GM18499 (cell line): ENCODE results near the gene SLC43A3.

Experiments
- ATAC-seq: cut with Tn5 transposase; IDR thresholded peaks from one replicate; pipeline ENCODE4 v1.9.1; 2021; ENCODE audit warnings: moderate number of reproducible peaks; ENCODE audit not compliant: insufficient read depth, unreplicated experiment

Gene SLC43A3

DNA sequence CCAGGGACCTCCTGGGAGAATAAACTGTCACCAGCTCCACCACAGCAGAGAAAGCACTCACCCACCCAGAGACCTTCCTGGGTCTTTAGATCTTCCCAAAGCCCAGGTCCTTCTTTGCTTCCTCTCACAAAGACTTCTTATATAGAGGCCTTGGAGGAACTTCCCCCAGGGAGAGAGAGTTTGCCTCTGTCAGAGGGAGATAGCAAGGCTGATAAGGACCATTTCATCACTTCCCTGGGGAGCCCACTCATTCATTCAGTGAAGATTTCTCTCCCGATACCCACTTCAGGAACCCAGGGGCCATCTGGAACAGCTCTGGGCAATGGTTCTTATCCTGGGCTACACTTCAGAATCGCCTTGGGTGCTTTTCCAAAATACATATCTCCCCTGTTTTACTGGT is 36.4 kb downstream of the SLC43A3 start, which contains the start of gene PRG2:
PRG2 (minus strand) TSS at position 116 of the 400 bp plus-strand sequence. CDS start 706 bp downstream, outside the sequence.
- ATAC-seq = no peak

DNA sequence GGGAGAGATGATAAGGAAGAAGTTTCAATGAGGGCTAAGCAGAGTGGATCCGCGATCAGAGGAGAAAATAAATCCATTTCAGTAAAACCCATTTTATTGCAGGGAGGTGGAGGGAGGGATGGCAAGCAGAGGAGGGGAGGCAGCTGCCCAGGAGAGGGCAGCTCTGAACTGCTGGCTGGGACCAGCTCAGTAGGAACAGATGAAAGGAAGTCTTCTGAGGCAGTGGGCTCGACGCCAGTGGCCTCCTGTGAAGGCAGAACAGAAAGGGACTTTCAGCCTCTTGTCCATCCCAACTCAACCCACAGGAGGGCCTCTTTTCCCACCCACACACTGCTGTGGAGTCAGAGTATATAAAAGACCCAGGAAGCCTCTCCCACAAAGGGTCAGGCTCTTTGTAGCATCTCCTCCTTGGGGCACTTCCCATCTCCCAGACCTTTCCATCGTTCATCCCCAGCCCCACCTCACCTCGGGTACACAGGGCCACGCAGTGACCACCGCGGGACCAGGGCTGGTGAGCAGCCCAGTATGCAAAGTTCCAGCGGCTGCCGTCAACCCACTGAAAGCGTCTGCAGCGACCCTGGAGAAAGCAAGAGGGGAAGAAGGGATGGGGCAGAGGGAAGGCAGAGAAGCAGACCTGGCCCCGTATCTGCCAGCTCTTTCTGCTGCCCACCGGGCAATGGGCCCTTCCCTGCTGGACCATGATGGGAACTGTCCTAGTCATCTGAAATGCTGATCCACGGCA is 39.5 kb downstream of the SLC43A3 start:
- ATAC-seq = no peak

DNA sequence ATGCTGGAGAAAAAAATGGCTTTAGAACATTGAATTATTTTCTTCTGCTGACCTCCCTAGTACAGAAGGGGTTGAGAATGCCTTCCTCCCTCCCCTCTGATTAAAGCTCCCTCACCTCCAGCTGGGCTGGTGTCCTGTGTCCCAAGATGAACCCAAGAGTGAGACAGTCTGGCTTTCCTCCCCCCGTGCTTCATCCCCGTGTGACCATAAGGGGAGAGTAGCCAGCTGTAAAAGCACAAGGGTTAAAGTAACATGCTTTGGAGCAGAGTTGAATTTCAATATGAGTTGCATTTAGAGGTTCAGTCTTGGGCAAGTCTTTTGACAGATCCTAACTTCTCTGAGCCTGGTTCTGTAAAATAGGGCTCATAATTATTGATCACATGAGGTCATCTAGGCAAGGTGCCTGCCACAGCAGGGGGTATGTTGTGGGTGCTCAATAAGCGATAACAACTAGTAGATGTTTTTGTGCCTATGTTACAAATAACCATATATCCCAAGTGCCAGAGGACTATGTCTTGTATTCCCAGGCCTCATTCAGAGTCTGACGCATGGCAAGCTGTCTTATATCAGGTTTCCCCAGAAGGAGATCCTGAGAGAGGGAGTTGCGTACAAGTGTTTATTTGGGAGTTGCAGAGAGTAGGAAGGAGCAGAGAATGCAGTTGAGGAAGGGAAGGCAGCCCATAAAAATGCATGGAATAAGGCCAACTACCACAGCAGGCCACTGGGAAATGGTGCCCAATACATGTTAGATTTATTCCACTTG is 40.6 kb downstream of the SLC43A3 start:
- ATAC-seq = no peak

DNA sequence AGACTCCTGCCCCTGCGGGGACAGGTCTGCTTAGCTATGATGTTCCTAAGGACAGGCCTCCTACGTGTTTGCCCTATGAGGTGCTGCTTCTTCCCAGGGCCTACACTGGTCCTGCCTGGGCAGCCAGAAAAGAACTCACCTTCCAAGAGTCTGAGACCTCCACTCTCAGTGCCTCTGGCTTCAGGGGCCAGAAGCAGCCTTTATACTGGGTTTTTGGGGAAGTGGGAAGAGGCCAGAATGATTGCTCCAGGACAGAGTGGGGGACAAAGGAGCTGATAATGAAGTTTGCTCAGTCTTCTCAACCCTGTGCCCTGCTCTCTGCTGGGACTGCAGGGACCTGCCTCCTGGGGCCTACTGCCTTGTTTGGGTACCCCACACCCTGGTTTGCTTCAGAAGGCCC is 45.9 kb downstream of the SLC43A3 start, which contains the start of gene PRG3:
PRG3 (minus strand) TSS at position 176 of the 400 bp plus-strand sequence. CDS start 442 bp downstream, outside the sequence.
- ATAC-seq = no peak

DNA sequence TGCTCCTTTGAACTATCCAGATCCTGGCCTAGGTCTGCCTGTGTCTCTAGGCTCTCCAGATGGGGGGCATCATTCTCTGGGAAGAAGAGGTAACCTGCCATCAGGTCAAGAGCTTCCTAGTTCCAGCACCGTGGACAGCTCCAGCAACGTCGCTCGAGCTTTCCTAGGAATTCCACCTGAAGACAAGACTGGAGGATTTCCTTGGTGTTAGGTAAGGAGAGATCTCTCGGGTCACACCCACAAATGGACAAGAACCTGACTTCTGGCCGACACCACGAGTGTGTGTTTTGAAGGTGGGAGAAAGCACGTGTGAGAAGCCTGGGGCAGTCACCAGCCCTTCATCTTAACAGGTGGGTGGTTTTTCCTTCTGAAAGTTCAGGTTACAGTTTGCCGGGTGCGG is 47.2 kb downstream of the SLC43A3 start:
- no peak for ATAC-seq

DNA sequence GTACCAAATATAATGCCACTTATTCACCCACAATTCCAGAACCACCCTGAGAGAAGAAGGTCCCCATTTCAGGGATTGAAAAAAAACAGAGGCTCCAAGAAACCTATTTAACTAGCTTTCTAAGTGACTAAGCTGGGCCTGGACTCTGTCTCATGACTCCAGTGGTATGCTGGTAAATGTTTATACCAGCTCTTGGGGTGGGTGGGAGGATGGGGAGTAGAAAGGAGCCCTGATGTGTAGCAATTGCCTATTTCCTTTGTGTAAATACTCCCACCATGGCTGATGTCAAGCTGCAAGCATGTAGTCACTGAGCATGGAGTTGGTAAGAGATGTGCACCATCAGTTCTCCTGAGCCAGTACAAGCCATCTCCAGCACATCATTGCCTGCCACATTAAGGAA is 48.7 kb downstream of the SLC43A3 start:
- no peak for ATAC-seq

DNA sequence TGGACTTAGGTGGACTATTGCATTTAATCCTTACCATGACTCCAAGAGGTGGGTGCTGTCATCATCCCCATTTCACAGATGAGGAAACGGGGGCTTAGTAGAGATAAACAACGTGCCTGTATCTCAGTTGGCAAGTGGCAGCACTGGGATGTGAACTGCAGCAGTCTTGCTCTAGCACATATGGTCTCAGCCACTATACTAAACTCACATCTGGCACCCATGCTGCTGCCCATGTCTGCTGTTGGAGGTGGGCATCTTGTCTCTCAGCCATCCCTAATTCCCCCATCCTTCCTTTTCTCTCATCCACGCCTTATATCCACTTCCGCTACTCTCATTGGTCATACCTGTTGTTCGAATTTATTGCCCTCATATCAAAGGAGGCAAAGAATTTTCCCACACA is 49.8 kb downstream of the SLC43A3 start:
- ATAC-seq = no peak

DNA sequence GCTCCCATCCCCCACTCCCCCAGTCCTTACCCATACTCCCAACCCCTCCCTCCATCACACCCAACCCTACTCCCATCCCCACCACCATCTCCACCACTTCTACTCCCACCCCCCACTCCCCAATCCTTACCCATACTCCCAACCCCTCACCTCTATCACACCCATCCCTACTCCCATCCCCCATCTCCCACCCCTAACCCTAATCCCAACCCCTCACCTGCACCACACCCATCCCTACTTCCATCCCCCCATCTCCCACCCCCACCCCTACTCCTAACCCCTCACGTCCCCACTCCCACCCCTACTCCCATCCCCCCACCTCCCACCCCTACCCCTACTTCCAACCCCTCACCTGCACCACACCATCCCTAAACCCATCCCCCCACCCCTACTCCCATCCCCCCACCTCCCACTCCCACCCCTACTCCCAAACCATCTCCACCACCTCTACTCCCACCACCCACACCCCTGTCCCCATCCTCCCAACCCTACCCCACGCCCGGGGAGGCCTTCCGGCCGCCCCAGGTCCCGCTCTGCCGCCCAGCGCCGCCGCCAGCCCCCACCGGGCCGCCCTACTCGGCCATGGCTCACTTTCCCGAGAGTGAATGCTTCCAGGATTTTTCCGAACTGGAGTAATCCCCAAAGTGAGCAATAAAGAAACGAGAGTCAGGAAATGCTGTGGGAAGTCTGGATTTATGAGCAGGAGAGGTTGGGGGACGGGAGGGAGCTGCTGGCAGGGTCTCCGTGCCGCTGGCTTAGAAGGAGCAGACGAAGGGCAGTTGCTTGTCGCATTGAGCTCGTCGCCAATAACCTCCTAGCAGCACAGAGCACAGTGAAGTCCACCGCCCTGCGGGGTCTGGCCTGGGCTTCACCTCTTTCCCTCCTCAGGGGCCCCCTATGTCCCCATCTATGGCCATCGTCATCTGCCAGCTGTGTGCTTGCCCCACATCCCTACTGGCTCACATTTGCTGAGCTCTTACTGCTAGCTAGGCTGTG is 50.5 kb downstream of the SLC43A3 start:
- ATAC-seq = no peak

DNA sequence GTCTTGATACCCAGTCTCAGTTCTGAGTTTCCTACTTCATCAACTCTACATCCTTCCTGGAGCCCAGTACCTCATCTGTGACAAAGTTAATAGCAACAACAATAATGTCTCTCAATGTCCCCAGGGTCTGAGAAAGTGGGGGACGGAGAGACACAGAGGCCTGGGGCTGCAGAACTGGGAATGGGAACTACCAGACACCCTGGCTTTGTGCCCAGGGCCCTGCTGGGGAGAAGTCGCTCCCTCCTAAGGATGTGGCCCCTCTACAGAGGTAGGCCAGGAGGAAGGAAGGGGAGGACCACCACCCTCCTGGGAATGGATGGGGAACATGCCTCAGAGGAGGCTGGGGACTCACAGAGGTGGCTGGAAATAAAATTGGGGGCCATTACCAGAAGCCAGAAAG is 51.4 kb downstream of the SLC43A3 start:
- ATAC-seq = no peak

DNA sequence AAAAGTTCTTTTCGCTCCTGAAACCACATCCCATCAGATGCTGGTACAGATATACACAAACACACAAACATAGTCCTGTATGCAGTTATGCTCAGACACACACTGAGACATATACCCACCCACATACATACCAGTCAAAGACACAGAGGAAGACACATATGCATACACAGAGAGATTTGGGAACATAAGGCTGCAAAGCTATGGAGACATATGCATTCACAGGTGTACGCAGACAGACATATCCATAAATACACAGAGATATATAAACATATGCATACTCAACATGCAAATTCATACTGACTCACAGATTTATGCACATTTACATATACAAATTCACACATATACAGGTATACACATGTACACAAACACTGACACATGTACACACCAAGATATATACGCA is 52.0 kb downstream of the SLC43A3 start:
- no peak for ATAC-seq

DNA sequence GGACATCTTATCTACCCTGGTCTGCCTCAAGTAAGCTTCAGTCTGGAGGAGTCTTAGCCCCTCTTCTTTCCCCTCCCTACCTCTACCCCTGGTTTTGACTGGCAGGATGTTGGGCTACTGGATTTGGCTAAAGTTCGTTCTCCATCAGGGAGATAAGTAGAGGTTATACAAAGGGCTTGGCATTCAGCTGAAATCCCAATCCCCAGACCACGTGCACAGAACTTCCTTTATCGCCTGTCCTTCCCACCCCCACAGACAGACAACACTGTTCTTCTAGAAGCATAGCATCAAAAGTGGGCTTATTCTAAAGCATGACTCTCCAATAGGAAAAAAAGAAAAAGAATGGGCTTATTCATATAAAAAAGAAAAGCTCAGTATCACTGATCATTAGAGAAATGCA is 53.8 kb downstream of the SLC43A3 start:
- ATAC-seq = no peak

DNA sequence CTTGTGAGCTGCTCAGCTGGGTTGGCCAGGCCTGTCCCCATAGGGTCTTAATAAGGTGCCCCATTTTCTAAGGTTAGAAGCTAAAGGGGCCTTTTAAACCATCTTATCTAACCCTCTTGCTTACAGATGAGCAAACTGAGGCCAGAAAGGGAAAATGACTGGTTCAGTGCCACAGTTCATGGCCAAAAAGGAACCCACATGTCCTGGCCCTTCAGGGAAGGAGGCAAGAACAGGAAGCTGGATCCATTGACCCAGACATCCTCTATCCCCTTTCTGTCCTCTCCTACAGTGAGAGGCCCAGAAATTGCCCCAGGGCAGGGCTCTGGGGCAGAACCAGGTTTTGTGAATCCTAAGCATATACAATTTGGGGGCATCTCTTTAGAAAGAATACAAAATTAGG is 56.0 kb downstream of the SLC43A3 start:
- ATAC-seq = no peak

DNA sequence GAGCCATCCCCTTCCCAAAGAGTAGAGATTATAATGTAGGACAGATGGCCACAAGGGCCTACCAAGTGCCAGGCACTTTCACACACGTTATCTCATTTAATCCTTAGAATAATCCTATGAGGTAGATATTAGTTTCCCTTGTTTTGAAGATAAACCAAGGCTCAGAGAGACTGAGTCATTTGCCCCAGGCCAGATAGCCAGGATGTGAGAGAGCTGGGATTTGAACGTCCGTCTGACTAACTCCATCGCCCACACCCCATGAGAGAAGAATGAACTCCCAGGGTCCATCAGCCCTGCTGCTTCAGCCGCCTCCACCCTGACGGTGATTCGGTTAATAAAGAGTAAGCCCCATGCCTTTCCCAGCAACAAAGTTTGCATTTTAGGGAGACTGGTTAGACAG is 56.7 kb downstream of the SLC43A3 start:
- ATAC-seq = no peak

DNA sequence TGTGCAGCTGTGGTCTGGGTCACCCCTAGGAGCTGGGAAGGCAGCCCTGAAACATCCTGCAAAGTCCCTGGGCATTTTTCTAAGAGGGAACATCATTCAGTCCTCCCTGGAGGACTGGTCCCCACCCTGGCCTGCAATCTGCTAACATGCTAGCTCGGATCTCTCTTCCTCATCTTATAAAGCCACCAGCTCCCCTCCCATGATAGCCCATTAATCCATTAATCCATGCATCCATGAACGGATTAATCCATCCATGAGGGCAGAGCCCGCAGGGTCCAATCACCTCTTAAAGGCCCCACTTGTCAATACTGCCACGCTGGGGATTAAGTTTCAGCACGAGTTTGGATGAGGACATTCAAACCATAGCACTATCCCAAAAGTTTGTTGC is 58.1 kb downstream of the SLC43A3 start:
- ATAC-seq = no peak

DNA sequence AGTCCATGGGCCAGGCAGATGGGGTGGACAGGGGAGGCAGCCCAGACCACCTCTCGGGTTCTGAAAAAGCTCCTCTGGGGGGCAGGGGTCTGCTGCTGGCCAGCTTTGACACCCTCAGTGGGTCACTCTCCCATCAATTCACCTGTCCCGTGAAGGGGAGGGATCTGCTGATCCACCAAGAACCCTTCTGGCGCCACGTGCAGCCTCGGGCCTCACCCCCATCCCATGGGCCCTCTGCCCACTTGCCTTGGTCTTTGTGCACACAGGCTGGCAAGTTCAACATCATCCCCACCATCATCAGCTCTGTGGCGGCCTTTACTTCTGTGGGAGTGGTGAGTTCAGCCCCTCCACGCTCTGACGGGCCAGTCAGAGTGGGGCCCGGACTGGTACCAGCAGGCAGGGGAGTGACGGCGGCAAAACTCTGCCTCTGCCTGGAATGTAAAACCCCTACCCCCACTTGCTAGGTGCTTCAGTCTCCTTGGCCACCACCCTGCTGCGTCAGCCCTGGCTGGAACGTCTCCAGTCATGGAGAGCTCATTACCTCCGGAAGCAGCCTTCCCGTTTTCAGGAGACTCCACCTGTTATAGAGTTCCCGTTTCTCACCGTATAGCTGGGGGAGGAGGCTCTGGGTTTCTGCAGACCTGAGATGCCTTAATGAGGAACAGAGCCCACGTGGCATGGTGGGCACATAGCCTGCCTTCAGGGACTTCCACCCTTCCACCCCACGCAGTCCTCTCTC is 58.6 kb downstream of the SLC43A3 start:
- no peak for ATAC-seq

DNA sequence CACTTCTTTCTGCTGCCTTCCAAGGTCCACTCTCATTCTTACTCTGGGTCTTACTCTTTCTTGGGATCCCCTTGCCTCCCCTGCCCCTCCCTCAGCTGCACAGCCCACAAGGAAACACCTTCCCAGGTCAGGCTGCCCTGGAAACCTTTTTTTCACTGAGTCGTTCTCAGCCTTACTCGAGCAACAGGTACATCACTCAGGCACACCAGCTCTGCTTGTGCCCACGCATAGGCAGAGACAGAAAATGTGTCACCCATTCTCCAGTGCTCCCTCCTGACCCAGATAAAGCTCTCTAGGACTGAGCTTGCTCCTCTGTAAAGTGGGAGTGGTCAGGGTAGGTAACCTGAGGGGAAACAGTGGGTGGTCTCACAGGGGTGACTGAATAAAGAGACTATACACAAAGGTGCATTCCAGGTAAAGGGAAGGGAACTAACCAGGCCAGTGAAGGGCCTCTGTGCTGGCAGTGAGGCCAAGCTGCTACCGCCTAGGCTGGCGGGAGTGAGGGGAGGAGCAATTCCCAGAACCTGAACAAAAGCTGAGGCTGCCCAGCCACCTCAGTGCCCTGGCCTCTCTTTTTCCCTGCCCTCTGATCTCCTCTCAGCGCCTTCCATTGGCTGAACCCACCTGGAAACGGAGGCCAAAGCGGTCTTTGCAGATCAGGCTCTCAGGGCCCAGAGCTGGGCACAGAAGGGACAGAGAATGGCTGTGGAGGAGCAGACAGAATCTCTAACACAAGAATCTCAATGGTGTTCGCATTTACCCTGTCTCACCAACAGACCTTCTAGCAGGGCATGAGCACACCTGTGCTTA is 61.9 kb downstream of the SLC43A3 start:
- no peak for ATAC-seq

DNA sequence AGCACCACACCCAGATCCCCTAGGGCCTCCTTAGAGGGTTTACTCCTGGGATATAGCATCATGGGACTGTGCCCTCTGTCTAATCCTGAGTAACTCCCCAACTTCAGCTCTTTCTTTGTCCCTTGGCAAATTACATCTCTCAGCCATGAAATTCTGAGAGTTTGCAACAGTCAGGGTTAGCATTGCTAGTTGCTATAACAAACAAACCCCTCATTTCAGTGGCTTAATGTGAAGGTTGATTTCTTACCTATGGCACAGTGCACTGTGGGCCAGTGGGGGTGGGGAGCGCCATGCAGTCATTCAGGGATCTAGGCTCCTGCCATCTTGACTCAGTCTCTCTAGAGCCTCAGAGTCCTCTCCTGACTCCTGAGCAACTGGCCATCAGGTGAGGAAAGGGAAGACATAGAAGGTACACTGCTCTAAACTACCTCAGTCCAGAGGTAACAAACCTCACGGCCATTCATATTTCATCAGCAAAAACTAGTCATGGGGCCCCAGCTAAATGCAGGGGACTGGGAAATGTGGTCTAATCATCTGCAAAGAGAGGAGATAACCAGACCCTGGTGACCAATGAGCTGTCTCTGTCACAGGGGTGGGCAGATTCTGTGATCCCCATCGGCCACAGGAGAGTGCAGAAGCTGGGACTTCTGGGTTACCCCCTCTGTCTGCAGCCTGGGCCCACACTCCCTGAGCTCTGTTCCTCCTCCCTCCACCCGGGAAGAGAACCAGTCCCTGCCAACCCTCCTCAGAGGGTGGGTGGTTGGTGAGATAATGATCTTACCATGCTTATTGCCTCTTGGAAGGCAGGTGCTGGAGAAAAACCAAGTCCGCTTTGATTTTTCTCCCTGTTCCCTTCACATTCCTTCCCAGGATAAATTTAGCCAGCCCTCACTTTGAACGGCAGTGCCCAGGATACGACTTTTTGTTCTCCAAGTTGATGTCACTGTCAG is 63.5 kb downstream of the SLC43A3 start:
- no peak for ATAC-seq

DNA sequence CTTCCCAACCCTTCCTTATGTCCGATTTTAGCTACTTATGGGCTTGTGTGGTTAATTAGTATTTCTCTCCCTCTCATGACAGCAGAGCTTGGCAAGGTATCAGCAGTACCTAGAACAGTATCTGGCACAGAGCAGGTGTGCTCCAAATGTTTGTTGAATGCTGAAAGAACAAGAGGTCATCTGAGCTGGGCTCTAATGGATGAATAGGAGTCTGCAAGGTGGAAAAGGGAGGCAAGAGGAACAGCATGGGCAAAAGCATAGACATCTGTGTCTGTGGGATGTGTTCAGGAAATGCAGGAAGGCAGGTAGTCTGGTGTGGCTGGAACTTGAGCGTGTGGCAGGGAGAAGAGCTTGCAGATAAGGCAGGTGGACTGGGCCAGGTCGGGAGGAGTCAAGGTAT is 65.0 kb downstream of the SLC43A3 start:
- no peak for ATAC-seq
